ENCODE results near the gene HECTD1.
"Not testable (repeated sequence)": the region's sequence is repeated elsewhere in the genome, so short reads cannot be mapped to it uniquely, and the experiment has no call there.

Gene HECTD1

DNA sequence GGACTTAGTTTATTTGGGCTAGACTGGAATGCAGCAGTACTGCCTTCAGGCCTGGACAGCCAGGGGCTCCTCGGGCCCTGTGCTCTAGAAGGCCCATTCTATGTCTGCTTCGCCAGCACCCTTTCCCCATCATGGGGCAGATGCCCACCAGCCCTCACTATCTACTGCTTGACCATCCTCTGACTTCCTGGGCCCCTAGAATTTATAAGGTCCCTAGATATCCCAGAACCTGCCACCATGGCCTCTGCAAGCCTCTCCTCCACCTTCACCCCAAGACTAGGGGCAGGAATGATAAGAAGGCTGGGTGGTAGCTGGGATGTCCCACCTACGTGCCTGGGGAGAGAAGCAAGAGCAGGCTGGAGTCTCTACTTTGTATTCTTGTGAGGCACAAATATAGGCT, 122.6 kb downstream of the HECTD1 start:
- no peak for DNase-seq

DNA sequence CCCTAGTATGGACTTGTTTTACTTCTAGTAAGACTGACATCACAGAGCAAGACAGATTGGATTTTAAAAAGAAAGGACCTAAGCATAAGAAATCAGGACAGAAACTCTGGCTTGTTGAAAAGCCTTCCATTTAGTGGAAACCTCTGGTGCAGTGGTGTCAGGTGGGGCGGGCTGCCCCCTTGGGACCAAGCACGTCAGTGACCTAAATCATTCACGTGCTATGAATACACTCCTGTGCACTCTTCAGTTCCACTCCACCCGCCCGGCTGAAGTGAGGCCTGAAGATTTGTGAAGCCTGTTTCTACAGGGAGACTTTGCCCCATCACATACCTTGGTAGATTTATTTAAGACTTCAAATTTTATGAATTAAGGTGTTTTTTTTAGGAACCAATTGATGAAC, 123.2 kb downstream of the HECTD1 start:
- DNase-seq, result peak in 1 of 3 experiments; percentile 76

DNA sequence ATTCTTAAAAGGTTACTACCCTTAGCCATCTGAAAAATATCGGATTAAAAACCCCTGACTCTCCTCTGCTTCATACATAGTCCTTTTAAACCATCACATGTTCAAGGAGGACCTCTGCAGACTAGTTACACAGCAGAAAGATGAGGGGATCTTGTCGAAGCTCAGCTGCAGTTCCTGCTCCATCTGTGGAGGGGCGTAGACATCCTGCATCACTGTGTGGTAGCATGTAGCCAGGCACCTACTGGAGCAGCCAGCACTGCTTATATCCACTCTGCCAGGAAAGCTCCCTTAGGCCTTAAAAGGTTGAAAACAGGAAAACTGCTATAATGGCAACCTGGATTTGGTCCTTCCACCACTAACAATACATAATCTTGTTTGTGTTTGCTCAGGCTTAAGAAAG, 123.8 kb downstream of the HECTD1 start:
- DNase-seq, result no peak

DNA sequence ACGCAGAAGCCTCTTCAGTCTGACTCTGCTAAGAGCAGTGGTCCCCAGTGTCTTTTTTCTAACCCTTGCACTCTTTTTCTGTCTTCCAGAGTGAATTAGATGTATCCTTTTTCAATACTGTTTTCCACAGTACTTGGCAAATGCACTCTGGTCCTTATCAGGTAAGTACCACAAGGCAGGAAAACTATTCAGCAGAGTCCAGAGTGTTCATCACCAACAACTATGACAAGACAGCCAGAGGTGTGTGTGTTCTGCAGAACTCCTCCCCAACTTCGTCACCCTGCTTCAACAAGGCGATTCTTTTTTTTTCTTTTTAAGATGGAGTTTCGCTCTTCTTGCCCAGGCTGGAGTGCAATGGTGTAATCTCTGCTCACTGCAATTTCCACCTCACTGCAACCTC, 127.1 kb downstream of the HECTD1 start:
- no peak for DNase-seq

DNA sequence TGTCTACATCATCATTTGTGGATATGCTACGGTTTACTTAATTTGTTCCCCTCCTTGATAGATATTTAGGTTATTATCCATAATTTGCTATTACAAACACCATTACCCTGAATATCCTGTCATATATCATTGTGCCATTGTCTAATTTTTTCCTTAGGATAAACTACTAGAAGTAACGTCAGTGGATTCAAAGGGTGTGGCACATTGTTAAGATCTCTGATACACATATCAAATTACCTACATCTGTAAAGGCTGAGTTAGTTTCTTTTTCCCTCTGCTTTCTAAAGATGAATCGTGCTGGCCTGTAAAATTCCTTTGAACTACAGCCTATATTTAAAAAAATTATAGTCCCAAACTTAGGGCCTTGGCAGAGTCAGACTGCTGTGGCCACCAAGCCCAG, 127.5 kb downstream of the HECTD1 start:
- DNase-seq, result no peak

DNA sequence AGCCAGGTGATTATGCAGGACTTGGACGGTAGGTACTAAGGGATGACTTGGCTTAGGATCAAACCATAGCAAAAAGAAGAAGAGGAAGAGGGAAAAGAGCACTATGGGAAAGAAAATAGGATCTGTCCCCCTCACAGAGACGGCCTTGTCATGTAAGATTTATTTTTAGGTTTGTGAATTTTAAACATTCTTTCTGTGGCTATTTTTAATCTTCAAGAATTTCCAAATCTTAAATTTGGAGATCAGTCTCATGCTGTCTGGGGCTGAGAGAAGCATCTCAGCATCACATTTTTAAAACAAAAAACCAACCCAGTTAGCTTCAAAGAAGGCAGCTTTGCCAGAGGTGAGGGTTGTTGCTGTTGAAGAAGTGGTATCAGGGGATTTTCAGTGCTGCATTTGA, 128.8 kb downstream of the HECTD1 start:
- DNase-seq, result no peak

DNA sequence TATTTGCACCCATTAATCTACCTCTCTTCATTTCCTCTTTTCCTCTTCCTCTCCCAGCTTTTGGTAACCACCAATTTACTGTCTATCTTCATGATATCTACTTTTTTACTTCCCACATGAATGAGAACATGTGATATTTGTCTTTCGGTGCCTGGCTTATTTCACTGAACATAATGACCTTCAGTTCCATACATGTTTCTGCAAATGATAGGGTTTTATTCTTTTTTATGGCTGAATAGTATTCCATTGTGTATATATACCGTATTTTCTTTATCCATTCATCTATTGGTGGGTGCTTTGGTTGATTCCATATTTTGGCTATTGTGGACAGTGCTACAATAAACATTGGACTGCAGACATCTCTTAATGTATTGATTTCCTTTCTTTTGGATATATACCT, 132.4 kb downstream of the HECTD1 start:
- DNase-seq, result no peak

DNA sequence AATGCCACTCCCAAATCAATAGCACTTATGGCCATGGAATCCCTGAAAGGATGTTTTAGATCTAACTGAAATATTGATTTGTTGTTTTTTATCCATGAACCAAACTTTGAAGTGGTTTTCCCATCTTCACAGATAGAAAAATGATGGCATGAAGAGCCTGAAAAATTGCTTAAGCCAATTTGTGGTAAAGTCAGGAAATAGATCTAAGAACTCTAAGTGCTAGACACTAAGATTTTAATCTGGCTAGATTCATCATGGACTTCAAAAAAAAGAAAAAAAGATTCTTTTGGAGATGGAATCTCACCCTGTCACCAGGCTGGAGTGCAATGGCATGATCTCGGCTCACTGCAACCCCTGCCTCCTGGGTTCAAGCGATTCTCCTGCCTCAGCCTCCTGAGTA, 136.4 kb downstream of the HECTD1 start:
- no peak for DNase-seq

DNA sequence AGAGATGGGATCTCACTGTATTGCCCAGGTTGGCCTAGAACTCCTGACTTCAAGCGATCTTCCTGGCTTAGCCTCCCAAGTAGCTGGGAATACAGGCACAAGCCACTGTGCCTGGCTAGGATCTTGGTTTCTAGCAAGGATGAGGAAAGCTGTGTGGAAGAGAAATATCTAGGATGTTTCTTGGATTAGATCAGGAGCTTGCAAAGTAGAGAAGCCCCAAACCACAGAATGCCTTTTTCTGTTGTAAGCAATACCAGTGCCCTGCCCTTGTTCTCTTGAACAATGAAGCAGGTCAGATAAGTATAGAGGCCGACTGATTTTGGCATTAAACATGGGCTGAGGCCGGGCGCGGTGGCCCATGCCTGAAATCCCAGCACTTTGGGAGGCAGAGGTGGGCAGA, 137.2 kb downstream of the HECTD1 start:
- no peak for DNase-seq

DNA sequence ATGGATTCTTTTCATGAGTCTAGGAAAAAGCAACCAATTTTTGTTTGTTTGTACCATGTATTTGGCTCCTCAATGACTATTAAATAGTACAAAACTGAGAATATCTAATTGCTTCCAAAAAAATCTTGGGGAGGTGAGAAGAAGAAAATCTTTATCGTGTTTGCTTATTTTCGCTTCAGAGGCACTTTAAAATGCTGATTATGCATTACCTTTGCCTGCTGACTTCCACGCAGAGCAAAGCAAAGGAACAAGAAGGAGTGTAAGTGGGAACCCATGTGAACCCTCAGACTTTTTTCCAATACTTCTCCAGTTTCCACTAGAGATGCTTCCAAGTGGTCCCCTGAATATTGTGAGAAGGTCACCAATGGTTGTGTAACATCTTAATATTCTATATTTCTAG, 138.2 kb downstream of the HECTD1 start:
- no peak for DNase-seq

DNA sequence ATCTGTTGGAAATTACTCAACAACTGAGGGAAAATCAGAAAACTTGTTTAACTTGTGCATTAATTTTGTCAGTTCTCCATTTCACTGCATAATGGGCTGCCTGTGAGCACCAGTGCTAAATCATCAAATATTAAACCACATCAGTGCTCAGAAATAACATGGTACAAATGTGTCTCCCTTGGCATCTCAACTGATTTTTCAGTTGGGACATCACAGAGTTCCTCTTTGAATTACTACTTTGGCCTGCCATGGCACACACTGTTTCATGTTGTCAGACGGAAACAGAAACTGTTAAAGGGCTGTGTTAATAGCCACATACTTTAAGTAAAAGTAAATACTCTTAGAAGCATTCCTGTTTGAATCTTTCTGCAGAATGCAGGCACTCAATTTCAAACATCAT, 139.4 kb downstream of the HECTD1 start:
- DNase-seq, result no peak

DNA sequence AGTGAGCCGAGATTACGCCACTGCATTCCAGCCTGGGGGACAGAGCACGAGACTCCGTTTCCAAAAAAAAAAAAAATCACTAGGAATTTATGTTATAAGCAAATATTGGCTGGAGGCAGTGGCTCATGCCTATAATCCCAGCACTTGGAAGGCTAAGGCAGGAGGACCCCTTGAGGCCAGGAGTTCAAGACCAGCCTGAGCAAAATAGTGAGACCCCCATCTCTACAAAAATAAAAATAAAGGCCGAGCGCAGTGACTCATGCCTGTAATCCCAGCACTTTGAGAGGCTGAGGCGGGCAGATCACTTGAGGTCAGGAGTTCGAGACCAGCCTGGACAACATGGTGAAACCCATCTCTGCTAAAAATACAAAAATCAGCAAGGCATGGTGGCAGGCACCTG, 144.7 kb downstream of the HECTD1 start:
- DNase-seq, result not testable (repeated sequence)

DNA sequence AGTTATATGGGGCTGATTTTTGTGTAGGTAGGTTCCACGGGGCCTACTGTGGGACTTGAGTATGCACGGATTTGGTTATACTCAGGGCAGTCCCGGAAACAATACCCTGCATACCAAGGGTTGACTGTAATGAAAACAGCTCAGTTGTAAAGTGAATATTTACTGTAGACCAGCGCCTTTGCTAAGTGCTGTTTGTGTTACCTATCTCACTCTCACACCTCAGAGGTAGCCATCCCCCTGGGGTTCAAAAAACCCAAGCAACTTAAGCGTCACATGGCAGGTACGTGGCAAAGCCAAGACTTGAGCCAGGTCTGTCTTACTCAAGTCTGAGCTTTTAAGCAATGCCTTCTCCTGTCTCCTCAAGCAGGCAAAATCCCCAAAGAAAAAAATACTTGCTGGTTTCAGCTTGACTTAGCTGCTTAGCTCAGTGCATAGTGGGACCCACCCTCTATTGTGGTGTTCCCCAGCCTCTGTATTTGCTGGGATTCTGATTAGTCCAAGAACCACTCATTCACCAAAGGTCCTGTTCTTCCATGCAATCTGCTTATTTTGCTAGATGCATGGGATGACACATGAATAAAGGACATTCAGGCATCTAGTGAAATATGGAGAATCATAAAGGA, 147.2 kb downstream of the HECTD1 start:
- no peak for DNase-seq

DNA sequence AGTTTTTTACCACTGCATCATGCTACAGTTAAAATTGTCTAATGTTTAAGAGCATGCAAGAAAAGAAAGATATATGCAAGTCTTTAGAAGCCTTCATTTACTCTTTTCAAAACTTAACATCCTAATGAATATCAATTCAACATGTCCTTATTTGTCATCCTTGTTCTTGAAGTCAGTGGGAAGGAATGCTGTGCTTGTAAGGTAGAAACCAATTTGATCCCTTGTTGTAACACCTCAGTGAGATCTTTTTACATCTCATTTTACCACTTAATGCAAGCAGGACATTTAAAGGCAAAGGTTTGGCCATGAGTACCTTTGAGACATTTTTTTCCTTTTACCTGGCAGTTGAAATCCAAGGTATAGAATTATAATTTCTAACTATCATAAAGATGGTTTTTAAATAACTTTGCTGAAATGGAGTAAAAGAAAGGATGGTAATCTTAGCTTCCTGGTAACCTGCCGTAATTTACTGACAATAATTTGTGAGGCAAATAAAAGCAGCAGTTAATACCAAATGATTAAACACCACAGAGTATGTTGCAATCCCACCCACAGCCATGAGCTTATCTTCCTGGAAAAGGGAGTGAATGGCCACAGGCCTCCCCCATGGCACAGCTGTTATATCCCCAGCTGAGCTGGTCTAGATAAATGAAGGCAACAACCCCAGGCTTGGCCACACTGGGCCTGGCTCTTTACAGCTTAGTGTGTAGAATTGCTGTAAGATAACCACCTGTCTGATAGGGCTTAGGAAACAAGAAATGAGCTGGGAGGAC, 148.3 kb downstream of the HECTD1 start:
- peak in 1 of 3 experiments; percentile 30 for DNase-seq

DNA sequence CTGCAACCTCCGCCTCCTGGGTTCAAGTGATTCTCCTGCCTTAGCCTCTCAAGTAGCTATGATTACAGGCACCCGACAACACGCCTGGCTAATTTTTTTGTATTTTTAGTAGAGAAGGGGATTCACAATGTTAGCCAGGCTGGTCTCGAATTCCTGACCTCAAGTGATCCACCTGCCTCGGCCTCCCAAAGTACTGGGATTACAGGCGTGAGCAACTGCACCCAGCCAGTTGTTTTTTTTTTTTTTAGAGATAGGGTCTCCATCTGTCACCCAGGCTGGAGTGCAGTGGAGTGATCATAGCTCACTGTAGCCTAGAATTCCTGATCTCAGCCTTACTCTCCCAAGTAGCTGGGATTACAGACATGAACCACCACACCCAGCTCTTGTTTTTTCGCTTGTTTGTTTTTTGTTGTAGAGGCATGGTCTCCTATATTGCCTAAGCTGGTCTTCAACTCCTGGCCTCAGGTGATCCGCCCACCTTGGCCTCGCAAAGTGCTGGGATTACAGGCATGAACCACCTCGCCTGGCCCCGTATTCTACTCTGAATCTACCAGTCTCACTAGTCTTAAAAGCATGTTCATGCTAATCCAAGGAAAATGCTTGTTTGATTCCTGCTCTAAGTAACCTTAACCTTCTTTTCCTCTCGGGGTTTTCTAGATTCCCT, 149.8 kb downstream of the HECTD1 start:
- DNase-seq, result no peak

DNA sequence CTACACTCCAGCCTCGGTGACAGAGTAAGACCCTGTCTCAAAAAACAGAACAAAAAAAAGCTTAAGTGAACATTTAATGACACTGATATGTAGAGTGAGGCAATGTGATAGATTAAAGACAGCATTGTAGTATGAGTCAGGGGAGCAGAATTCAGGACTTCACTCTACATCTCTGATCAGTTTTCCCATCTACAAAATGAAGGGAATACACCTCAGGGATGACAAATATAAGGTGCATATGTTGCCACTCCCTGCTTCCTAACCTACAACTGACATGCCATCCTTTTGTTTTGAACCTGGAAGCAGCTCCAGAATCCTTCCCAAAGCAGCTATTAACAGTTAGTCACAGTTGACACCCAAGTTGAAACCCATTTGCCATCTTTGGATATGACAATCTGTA, 150.6 kb downstream of the HECTD1 start:
- no peak for DNase-seq

DNA sequence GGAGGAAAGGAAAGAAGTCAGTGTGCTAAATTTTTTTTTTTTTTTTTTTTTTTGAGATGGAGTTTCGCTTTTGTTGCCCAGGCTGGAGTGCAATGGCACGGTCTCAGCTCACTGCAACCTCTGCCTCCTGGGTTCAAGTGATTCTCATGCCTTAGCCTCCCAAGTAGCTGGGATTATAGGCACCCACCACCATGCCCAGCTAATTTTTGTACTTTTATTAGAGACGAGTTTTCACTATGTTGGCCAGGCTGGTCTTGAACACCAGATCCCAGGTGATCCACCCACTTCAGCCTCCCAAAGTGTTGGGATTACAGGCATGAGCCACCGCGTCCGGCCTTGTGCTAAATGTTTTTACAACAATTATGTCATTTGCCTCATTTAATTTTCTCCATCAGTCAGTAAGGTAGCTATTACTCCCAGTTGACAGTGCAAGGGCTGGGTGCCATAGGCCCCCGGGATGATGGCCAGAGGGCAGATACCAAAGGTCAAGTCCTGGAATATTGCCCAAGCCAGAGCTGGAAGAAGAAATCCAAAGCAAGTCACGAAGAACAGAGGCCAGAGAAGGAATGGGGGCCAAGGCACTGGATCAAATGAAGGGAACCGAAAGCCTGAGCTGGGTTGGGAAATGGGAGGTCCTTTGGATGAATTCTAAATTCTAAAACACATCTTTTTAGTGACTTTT, 154.5 kb downstream of the HECTD1 start:
- DNase-seq, result not testable (repeated sequence)

DNA sequence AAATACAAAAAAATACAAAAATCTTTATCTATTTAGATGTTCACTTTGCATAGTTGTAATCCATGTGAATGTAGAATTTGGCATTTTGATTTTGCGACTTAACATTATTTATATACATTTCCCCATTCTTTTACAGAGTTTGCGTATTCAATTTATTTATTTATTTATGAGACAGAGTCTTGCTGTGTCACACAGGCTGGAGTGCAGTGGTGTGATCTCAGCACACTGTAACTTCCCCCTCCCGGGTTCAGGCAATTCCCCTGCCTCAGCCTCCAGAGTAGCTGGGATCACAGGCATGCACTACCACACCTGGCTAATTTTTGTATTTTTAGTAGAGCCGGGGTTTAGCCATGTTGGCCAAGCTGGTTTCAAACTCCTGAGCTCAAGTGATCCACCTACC, 156.1 kb downstream of the HECTD1 start:
- no peak for DNase-seq

DNA sequence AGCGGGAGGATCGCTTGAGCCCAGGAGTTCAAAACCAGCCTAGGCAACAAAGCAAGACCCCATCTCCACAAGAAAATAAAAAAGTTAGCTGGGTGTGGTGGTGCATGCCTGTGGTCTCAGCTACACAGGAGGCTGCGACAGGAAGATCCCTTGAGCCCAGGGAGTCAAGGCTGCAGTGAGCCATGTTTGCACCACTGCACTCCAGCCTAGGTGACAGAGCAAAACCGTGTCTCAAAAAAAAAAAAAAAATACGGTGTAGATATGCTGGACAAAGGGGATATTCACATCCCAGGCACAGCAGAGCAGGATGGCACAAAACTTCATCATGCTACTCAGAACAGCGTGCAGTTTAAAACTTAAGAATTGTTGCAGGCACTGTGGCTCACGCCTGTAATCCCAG, 156.6 kb downstream of the HECTD1 start:
- no peak for DNase-seq

Measured in NCI-H1417 (cell line).